Uterus (tissue), 4 donors: ENCODE measurements around the gene BRSK2. TPM values are rescaled to one million over a fixed set of nuclear protein-coding genes. Genes with fewer than 3 reads are reported as not detected.

Source experiments
- DNase-seq, 2 donors: peaks; one replicate each; pipeline ENCODE4 v3.0.0-alpha.2; 2019 to 2020
- H3K27ac ChIP-seq, 2 donors: fragments of 200-600 bp; sonication (generic); 1 replicate in 1 of 2; 2 replicates in 1 of 2; pipeline ENCODE4 v1.5.1; 2016 to 2018
- H3K27me3 ChIP-seq, 2 donors: fragments of 200-600 bp; sonication (generic); one replicate each; pipeline ENCODE4 v1.5.1; 2018 to 2019; ENCODE audit warnings: control low read depth in 1 of 2
- H3K36me3 ChIP-seq, 2 donors: fragments of 200-600 bp; sonication (generic); one replicate each; pipeline ENCODE4 v1.5.1; 2019; ENCODE audit warnings: control low read depth in 1 of 2
- H3K4me1 ChIP-seq, 2 donors: fragments of 200-600 bp; sonication (generic); one replicate each; pipeline ENCODE4 v1.5.1; 2018 to 2019; ENCODE audit warnings: control low read depth in 1 of 2
- H3K4me3 ChIP-seq, 2 donors: fragments of 200-600 bp; sonication (generic); 1 replicate in 1 of 2; 2 replicates in 1 of 2; pipeline ENCODE4 v1.5.1; 2018 to 2019; ENCODE audit warnings: mild to moderate bottlenecking in 1 of 2
- H3K9me3 ChIP-seq, 2 donors: fragments of 200-600 bp; sonication (generic); one replicate each; pipeline ENCODE4 v1.5.1; 2019; ENCODE audit warnings: control low read depth in 1 of 2
- POLR2A ChIP-seq, 2 donors: fragments of 450-650 bp; IDR thresholded peaks; one replicate each; pipeline ENCODE4 v1.6.1; 2016; ENCODE audit warnings: antibody characterized with exemption in 2 of 2, mild to moderate bottlenecking in 1 of 2, moderate library complexity in 1 of 2
- intact Hi-C: fragments of 100-400 bp; cut with DNase I; formaldehyde crosslinking; loops from one replicate; pipeline ENCODE4 v1.15.1; 2023; ENCODE audit warnings: low total_unique reads
- total RNA-seq, 4 donors: library from RNA; depleted of rRNA in 3 of 4; stranded (reverse); fragments of >200 nt in 3 of 4; gene quantifications; one replicate each; pipeline versions ENCODE4 v1.1.0 to v1.2.4, GENCODE V29; 2014 to 2023
- TF ChIP-seq, protein P1 (sequence below), 4 experiments: fragments of 200-600 bp in 2 of 4; fragments of 450-650 bp in 2 of 4; sonication (generic) in 2 of 4; IDR thresholded peaks; one replicate each; pipeline ENCODE4 v1.5.1; 2016 to 2019; ENCODE audit warnings: antibody characterized with exemption in 4 of 4, mild to moderate bottlenecking in 2 of 4, moderate library complexity in 1 of 4
- donor health status: DM: yes; HTN: yes; CAD: no.

BRSK2 gene
- total RNA-seq, 4 donors from 2014 or later = 1.5 to 2.2 TPM; not detected in 2

DNA sequence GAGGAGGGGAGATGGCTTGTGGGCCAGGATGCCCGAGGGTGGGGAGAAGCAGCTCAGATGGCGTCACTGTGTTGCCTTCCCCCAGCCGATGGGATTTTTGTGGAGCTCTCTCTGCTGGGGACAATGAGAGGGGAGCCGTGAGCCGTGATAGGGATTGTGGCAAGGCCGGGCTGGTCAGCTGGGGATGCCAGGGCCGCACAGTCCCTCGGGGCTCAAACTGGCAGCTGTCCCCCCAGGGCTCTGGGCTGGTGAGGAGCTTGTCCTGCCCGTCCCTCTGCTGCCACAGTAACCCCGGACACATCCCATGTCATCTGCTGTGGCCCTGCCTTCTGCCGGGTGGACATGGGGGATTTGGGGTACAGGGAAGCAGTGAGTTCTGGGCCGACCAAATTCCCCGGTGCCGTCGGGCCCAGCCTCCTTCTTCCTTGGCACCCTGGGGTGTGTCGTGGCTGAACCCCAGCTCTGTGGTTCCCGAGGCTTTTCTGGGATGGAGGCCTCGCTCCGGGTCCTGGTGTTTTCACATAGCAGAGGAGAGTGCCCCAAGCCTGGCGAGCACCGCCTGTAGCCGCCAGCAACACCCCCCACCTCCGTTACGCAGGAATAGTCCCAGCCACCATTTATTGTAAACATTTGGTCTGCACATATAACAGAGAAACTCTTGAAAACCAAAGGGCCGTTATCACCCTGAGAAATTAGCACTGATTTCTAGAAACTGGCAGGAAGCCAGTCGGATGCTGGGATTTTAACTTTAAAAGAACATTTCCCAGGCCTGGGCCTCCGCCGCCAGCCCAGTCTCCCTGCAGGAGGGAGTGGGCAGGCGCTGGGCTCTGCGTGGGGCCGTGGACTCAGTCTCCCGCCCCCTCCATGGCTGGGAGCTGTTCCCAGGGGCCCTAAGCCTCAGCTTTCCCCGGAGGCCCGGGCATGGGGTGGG is 9.9 kb downstream of the BRSK2 start:
- no peaks in the 10 kb centered on the region for H3K9me3 ChIP-seq
- no peaks in the 10 kb centered on the region for H3K36me3 ChIP-seq
- no peak for TF ChIP-seq POLR2A (IDR thresholded peaks at IDR 0.05)
- TF ChIP-seq, protein P1, sequence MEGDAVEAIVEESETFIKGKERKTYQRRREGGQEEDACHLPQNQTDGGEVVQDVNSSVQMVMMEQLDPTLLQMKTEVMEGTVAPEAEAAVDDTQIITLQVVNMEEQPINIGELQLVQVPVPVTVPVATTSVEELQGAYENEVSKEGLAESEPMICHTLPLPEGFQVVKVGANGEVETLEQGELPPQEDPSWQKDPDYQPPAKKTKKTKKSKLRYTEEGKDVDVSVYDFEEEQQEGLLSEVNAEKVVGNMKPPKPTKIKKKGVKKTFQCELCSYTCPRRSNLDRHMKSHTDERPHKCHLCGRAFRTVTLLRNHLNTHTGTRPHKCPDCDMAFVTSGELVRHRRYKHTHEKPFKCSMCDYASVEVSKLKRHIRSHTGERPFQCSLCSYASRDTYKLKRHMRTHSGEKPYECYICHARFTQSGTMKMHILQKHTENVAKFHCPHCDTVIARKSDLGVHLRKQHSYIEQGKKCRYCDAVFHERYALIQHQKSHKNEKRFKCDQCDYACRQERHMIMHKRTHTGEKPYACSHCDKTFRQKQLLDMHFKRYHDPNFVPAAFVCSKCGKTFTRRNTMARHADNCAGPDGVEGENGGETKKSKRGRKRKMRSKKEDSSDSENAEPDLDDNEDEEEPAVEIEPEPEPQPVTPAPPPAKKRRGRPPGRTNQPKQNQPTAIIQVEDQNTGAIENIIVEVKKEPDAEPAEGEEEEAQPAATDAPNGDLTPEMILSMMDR (IDR thresholded peaks at IDR 0.05) = no peak
- intact Hi-C loops = loop anchor here (10.0 kb wide), 1 partner anchor 55 kb away; no protein-coding TSS in a partner anchor
- no peak overlapping the region for H3K4me3 ChIP-seq
- no peaks in the 10 kb centered on the region for H3K27me3 ChIP-seq
- no peaks in the 10 kb centered on the region for H3K4me1 ChIP-seq
- DNase-seq = no peak
- no peak overlapping the region for H3K27ac ChIP-seq

GRCh38 chr11:1400317-1401170 is 10.8 kb downstream of the BRSK2 start:
- Histone ChIP-seq H3K36me3 (no peaks in the 10 kb centered on the region), H3K27ac (no peak overlapping the region), H3K9me3 (no peaks in the 10 kb centered on the region), H3K4me1 (no peaks in the 10 kb centered on the region), H3K27me3 (no peaks in the 10 kb centered on the region), H3K4me3 (no peak overlapping the region)
- intact Hi-C loops = loop anchor here (10.0 kb wide), 1 partner anchor 56 kb away; no protein-coding TSS in a partner anchor
- no peak for TF ChIP-seq POLR2A (IDR thresholded peaks at IDR 0.05)
- TF ChIP-seq, protein P1 (IDR thresholded peaks at IDR 0.05) = no peak
- no peak for DNase-seq

DNA sequence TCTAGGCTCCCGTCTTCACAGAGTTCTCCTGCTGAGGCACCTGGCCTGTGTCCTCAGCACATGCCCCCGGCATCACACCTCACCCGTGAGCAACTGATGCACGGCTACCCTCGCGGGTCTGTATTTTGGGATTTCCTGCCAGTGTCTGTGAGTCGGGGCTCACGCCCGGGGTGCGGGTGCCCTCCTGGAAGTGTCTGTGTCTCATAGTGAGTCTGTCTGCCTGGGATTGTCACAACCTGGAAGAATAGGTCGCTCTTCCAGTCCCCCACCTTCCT is 11.4 kb downstream of the BRSK2 start:
- Histone ChIP-seq H3K27ac (no peak overlapping the region), H3K4me3 (no peak overlapping the region), H3K9me3 (no peaks in the 10 kb centered on the region), H3K4me1 (no peaks in the 10 kb centered on the region), H3K36me3 (no peaks in the 10 kb centered on the region), H3K27me3 (no peaks in the 10 kb centered on the region)
- DNase-seq = no peak
- TF ChIP-seq, protein P1 (IDR thresholded peaks at IDR 0.05) = no peak
- no peak for TF ChIP-seq POLR2A (IDR thresholded peaks at IDR 0.05)
- intact Hi-C loops = loop anchor here (10.0 kb wide), 1 partner anchor 56 kb away; no protein-coding TSS in a partner anchor

GRCh38 chr11:1401656-1402221 is 12.0 kb downstream of the BRSK2 start:
- Histone ChIP-seq H3K36me3 (no peaks in the 10 kb centered on the region), H3K4me3 (no peak overlapping the region), H3K27ac (no peak overlapping the region), H3K4me1 (no peaks in the 10 kb centered on the region), H3K27me3 (no peaks in the 10 kb centered on the region), H3K9me3 (no peaks in the 10 kb centered on the region)
- intact Hi-C loops = loop anchor here (10.0 kb wide), 1 partner anchor 57 kb away; no protein-coding TSS in a partner anchor
- TF ChIP-seq POLR2A (IDR thresholded peaks at IDR 0.05) = no peak
- TF ChIP-seq, protein P1 (IDR thresholded peaks at IDR 0.05) = peak in 1 of 4 experiments; percentile 5
- peak; percentile 43 to 56 for DNase-seq
